ENCODE measurements around the gene ASPHD2.
A peak's percentile ranks its signal among the peaks of the same experiment; 100 is the strongest.
"Not testable (repeated sequence)": the region's sequence is repeated elsewhere in the genome, so short reads cannot be mapped to it uniquely, and the experiment has no call there.

ASPHD2 gene, protein sequence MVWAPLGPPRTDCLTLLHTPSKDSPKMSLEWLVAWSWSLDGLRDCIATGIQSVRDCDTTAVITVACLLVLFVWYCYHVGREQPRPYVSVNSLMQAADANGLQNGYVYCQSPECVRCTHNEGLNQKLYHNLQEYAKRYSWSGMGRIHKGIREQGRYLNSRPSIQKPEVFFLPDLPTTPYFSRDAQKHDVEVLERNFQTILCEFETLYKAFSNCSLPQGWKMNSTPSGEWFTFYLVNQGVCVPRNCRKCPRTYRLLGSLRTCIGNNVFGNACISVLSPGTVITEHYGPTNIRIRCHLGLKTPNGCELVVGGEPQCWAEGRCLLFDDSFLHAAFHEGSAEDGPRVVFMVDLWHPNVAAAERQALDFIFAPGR

DNA sequence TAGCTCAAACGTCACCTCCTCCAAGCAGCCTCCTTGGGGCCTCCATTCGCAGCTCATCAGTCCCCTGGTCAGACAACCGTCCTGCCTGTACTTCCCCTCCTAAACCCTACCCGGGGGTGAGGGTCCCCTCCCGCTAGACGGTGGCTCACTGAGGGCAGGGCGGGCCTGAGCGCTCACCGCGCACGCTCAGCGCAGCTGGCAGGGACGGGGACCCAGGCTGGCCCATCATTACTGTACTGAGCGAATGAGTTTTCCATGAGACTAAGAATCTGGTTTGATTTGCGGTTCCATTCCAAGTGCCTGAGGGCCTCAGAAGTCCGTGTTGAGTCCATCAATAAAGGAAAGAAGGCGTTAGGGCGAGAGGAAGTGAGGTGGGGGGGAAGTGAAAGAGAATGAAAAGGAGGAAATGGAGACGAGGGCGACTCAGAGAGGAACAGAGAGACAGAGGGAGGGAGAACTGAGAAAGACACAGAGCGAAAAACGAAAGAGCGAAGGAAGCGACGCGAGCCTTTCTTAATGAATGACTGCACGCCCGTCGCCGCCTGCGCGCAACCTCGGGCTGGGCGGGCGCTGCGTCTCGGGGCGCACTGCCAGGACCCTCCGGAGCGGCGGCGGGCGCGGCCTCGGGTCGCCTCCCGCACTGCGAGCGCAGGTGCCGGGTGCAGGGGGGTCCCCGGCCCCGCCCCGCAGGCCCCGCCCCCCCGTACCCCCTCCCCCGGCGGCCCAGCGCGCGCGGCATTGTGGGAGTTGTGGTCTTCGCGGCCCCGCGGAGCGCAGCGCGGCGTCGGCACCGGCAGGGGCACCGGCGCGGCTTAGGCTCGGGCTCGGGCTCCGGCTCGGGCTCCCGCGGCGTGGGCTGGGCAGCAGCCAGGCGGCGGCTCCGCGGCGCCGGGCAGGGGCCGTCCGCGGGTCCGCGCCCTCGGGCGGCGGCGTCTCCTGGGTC is at the start of gene ASPHD2:
ASPHD2 (plus strand) TSS at position 746 of the 943 bp plus-strand sequence. CDS start 4,356 bp downstream, outside the sequence.
- DNase-seq (ENCODE audit: low spot score) = peak; percentile 15

DNA sequence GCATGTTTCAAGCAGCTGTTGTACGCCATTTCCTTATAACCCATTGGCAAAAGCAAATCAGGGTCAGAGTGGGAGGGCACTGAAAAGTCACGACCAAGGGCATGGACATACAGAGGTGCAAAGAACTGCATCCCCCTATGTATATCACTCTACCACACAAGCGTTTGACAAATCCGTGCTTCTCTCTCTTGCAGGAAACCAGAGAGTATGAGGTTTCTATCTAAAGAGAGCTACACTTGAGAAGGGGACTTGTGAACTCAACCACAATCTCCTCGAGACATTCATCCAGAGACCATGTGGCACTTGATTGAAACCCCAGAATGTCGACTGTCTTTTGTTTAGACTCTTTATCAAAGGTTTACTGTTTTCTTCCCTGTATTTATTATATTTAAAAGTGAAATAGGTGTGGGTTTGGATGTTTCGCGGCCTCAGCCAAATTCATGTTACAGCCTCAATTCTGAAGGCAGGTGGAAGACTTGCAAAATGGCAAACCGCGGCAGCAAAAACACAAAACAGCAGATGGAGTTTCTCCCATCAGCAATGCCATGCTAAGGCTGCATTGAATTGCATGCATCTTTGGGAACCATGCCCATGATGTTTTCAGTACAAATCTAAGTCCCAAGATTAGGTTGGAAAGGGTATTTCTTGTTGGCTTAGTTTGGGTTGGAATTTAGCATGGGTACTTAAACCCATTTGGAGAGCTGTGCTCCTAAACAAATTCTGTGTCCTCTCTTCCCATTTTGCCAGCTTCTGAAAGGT is 48.8 kb upstream of the ASPHD2 start:
- DNase-seq (ENCODE audit: low spot score) = no peak

DNA sequence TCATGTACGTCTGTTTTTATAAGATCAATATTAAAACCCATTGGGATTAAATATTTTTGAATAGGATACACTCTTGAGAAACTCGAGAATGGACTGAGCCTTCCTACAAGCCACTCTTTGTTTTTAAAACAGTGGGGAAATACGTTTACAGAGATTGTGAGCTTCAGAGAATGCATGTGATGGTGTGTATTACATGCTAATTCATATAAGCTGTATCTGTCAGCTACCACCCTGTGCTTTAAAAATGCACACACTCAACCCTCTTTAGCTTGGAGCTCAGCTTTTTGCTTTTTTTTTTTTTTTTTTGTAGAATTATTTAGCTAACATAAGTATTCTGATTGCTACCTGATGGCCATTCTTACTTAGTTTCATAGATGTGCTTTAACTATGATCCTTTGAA is 46.3 kb upstream of the ASPHD2 start:
- no peak for DNase-seq (ENCODE audit: low spot score)

DNA sequence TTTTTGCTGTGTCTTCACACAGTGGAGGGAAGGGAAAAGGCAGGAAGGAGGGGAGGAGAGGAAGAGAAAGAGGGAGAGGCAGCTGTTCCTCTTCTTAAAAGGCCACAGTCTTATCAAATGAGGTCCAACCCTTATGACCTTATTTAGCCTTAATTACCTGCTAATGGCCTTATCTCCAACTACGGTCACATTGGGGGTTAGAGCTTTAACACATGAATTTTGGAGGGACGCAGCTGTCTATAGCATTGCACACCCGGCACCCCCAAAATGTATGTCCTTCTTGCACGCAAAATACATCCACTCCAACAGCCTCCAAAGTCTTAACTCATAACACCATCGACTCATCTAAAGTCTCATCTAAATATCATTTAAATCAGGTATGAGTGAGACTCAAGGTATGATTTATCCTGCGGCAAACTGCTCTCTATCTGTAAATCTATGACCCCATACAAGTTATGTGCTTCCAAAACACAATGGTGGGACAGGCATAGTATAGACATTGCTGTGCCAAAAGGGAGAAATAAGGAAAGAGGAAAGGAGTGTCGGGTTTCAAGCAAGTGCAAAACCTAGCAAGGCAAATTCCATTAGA is 45.0 kb upstream of the ASPHD2 start:
- DNase-seq (ENCODE audit: low spot score) = no peak

DNA sequence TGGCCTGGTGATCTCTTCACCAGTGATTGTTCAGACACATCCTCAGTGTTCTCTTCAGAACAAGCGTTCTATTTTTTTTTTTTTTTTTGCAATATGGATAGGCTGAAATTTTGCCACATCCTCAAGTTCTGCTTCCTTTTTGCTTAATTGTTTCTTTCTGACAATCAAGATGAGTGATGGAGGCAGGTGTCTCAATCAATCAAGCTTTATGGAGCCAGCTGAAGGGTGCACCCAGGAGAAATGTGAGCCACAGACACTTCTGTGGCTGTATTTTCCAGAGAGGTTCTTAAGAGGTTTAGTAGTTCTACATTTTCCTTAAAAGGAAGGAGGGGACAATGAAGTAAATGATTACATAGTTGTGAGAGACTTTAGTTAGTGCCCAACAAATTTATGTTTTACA is 43.9 kb upstream of the ASPHD2 start:
- no peak for DNase-seq (ENCODE audit: low spot score)

DNA sequence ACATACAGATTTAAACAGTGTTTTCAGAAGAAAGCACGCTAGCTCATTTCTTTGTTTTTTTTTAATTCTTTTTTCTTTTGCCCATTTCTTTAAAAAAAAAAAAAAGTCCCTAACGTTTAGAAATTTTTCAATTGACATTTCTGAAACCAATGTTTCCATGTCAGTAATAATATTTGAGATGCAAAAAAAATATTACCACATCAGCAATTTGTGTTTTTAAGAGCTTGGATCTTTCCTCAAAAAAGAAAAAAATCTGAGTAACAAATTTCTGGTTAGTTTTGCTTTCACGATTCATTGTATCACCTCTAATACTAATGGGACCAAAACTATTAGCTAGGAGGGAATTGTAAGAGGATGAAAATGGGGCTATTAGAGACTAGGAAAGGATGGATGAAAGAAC is 39.9 kb upstream of the ASPHD2 start:
- no peak for DNase-seq (ENCODE audit: low spot score)

DNA sequence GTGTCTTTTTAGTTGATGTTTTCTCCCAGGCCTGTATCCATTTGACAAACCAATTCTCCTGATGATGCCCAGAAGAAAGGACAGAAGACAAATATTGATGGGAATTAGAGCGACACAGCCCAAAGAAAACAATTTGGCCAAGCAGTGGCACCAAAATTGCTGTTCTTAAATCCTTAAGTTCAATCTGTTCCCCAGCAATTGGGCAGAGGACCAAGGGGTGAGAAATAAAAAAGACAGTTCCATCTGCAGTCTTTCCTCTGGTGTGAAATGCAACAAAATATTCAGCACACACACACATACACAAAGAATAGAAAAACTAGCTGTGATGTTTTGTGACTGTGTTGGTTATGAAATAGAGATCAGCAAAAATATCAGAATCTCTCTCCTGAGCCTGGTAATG is 38.0 kb upstream of the ASPHD2 start:
- no peak for DNase-seq (ENCODE audit: low spot score)

DNA sequence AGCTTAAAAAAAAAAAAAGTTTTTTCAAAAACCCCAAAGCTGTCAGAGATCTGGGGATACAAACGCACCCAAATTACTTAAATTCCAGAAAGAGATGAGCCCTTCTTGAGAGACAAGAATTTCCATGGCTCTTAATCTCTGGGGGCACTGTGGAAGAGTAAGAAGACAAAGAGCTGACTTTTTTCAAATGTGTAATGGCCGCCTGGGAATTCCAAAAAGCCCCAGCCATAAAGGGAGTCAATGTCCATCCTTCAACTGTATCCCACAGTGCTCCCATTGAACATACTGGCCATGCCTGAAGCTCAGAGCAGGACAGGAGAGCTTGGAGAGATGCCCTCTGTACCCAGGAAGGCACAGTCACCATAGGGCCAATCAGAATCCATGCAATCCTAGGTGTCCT is 37.4 kb upstream of the ASPHD2 start:
- DNase-seq (ENCODE audit: low spot score) = no peak

DNA sequence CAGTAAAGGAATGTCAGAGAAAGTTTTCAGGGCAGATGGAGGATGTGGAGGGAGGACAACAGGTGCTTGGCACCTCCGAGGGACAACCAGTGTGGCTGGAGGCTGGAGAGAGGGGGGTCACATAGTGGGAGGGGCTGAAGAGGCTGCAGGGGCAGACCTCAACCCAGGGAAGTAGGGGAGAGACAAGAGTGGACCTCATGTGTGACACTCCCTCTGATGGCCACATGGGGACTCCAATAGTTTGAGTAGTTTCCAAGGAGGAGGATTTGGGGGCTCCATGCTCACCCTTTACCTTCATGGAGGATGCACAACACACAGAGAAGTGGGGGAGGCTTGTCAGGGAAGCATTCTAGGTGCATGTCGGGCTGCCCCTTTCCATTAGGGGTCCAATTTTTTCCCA is 35.1 kb upstream of the ASPHD2 start:
- no peak for DNase-seq (ENCODE audit: low spot score)

DNA sequence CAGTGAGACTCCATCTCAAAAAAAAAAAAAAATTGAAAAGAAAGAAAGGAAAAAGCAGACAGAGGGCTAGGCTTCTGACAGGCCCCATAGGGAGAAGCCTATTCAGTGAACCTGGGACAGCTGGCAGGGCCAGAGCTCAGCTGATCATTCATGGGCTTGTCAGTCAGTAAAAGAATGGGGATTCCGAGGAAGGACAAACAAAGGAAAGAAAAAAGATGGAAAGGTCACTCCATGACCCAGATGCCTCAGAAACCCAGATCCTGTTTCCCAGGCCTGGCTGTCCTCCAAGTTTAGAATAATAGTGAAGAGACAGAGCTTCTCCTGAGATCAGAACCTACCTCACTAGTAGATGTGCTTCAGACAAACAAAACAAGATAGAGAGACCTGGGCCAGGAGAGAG is 34.3 kb upstream of the ASPHD2 start:
- DNase-seq (ENCODE audit: low spot score) = no peak

DNA sequence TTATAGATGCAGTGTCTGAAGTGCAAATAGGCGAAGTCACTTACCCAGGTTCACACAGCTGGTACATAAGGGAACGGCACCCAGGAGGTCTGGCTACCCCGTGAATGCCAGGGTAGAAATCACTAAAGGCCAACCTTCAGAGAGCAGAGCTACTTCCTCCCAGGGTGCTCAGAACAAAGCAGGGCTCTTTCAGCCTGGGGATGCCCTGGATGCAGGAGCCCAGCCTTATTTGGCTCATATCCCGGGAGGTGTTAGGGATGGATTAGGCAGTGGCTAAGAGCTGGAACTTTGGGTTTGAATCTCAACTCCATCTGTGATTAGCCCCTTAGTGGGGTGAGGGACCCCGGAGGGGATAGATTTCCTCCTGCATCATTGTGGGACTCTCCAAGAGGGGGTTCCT is 33.1 kb upstream of the ASPHD2 start:
- DNase-seq (ENCODE audit: low spot score) = no peak

DNA sequence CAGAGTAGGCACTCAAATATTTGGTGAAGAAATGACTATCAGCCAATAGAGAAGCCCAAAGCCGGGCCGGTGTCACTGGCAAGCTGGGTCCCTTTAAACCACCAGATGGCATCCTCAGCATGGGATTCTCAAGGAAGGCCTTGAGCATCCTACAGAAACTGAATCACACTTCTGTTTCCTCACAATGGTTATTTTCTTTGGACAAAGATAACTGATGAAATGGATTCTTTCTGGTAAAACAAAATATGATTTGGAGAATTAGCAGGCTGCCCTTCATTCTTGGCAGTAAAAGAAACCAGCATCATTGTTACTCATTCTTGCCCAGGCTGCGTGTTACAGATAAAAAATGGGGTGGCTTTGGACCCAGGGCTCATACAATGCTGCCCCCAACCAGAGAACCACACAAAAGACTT is 30.3 kb upstream of the ASPHD2 start:
- DNase-seq (ENCODE audit: low spot score) = peak; percentile 62

DNA sequence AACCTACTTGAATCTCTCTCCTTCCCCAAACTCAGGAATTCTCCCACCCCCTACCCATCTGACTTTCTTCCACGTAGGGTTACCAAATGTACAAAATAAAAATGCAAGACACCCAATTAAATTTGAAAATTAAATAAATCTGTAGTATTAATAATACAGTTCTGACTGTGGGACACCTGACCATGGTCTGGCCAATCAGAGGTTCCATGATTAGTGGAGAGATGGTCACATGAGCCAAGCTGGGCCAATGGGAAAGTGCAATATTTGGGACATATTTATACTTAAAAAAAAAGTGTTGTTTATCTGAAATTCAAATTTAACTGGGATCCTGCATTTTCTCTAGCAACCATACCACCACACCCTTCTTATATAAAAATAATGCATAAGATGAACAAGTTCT is 29.8 kb upstream of the ASPHD2 start:
- DNase-seq (ENCODE audit: low spot score) = peak; percentile 2

DNA sequence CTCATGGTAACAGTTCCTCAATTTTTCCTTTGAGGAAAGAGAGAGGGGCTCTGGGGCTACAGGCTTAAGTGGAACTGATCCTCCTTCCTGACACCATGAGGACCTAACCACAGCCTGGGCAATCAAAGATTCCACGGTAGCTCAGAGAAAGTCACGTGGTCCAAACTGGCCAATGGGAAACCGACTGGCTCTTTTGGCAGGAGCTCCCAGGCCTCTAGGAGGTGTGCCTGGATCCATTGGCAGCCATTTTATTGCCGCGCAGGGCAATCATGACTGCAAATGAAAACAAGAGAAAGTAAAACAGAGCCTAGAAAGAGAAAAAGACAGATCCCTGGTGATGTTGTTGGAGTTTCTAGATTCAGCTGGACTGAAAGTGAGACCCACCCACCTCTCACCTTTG is 27.3 kb upstream of the ASPHD2 start:
- DNase-seq (ENCODE audit: low spot score) = no peak

DNA sequence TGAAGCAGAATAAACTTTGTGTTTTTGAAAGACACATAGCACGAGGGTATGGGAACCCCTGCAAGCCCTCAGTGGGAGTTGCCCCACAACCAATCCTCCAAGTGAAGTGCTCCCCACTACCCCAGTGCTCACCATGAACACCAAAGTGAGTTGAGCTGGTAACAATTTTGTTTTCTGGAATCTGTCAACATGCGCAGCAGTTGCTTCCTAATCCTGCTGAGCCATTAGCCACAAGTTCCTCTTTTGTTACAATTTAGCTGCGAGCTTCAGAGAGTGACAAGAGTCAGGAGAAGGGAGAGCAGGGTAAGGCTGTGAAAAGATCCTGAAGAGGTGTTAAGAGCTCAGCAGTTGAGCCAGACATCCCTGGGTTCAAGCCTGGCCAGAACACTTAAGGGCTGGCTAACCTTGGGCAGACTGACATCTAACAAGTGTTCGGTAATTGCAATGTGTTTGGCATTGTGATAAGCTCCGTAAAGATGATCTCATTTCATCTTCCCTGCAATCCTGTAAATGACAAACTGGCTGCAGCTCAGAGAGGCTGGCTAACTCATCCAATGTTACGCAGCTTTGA is 24.1 kb upstream of the ASPHD2 start:
- no peak for DNase-seq (ENCODE audit: low spot score)

DNA sequence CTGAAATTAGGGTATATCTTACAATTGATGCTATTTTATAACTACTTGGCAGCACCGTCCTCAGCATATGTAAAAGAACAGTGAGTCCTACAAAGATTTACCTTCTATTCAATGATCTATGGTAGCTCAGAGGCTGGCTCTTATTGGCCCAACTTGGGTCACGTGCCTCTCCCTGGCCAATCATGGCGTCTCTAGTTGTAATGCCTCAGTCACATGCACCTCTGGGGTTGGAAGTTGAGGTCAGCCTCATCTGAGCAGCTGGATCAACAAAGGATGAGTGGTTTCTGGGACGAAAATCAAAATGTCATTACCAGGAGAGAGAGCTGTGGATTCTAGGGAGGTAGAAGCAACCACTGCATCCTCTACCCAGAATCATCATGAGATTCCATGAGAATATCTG is 22.9 kb upstream of the ASPHD2 start:
- DNase-seq (ENCODE audit: low spot score) = no peak

DNA sequence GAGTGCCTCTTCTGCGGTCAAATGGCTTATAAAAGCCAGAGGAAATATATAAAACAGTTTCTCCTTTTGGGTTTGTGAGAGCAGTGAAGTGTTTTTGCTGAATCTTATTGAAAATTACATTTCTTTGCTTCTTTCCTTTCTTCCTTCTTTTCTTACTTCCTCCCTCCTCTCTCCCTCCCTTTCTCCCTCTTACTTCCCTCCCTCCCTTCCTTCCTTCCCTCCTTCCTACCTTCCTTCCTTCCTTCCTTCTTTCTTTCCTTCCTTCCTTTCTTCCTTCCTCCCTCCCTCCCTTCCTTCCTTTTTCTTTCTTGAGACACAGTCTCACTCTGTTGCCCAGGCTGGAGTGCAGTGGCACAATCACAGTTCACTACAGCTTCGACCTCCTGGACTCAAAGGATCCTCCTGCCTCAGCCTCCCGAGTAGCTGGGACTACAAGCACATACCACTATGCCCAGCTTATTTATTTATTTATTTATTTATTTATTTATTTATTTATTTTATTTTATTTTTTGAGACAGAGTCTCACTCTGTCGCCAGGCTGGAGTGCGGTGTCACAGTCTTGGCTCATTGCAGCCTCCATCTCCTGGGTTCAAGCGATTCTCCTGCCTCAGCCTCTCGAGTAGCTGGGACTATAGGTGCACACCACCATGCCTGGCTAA is 20.4 kb upstream of the ASPHD2 start:
- not testable (repeated sequence) for DNase-seq (ENCODE audit: low spot score)

DNA sequence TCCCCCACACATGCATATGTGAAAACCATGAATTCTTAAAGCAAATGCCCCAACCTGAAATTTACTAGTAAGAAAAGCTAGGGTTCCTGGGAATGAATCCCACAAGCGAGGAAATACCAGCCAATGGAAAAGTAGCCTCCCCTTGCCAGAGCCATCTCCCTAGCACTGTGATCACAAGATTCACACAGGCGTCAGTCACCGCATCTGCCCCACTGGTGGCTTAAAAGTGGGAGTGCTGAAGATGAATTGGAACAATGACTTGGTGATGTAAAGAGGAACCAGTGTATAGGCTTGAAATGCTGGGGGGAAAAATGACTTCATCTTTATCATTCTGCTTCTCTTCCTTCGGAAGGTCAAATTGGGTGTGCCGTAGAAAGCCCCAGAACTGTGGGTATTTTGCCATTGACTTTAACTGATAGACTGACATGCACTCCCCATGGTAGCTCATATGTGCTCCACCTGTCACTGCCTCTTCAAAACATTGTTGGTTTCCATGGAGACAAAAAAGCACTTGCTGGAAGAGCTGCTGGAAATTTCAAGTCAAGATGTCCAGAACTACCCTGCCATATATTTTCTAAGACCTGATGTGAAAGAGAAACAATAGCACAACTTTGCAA is 19.2 kb upstream of the ASPHD2 start:
- no peak for DNase-seq (ENCODE audit: low spot score)

DNA sequence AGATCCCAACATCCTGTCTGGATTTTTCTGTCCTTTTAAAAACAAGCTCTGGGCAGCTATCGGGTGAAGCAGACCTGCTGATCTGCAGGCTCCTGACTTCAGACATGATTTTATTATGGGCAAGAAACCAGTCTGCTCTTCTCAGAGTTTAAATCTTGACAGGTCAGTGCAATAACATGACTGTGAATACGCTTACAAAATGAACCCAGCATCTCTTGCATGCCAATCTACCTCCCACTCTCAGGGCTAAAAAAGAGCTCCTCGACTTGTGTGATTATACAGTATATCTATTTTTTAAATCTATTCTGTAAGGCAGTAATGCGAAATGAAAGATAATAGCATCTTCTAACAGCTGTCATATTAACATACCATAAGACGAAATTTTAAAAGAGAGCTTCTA is 18.7 kb upstream of the ASPHD2 start:
- DNase-seq (ENCODE audit: low spot score) = no peak

DNA sequence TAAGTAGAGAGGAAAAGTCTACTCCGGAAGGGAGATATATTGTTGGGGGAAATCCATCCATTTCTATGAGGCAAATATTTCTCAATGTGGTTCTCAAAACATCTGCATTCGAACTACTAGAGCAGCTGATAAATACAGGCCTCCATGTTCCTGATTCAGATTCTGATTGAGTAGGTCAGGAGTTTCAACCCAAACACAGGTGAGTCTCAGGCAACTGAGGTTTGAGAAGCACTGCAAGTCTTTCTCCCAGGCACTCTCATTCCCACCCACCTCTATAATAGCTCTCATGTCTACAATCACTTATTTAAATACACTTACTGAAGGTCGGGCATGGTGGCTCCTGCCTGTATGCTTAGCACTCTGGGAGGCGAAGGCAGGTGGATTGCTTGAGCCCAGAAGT is 14.7 kb upstream of the ASPHD2 start:
- DNase-seq (ENCODE audit: low spot score) = no peak

DNA sequence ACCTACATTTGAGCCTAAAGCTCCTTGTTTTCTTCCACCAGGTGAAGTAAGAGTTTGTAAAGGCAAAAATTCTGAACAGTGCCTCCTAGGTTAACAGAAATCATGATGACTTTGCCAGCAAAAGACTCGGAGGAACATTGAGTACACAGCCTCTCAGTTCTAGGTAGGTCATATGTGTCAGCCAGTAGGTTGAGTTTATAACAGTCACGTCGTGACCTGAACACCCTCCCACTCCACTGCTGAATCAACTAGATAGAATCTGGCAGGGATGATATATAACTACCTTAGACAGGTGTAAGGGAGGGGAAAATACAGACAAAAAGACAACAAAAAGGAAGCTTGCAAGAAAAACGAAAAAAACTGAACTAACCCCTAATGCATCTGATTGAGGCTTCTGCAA is 12.8 kb upstream of the ASPHD2 start:
- no peak for DNase-seq (ENCODE audit: low spot score)

All from kidney capillary endothelial cell (primary cell).